Body of pancreas (tissue), 4 donors: ENCODE data around the gene SERPINB8.
"Not testable (repeated sequence)": the region's sequence is repeated elsewhere in the genome, so short reads cannot be mapped to it uniquely, and the experiment has no call there.

Experiments used
- POLR2A ChIP-seq, 3 donors: fragments of 450-650 bp; IDR thresholded peaks; one replicate each; pipeline ENCODE4 v1.6.1; 2016; ENCODE audit warnings: antibody characterized with exemption in 3 of 3, mild to moderate bottlenecking in 2 of 3
- TF ChIP-seq, protein P1 (sequence below), 7 experiments: fragments of 450-650 bp in 4 of 7; fragments of 200-600 bp in 3 of 7; sonication (generic) in 3 of 7; IDR thresholded peaks; one replicate each; pipeline ENCODE4 v1.5.1; 2016 to 2019; ENCODE audit warnings: antibody characterized with exemption in 7 of 7

DNA sequence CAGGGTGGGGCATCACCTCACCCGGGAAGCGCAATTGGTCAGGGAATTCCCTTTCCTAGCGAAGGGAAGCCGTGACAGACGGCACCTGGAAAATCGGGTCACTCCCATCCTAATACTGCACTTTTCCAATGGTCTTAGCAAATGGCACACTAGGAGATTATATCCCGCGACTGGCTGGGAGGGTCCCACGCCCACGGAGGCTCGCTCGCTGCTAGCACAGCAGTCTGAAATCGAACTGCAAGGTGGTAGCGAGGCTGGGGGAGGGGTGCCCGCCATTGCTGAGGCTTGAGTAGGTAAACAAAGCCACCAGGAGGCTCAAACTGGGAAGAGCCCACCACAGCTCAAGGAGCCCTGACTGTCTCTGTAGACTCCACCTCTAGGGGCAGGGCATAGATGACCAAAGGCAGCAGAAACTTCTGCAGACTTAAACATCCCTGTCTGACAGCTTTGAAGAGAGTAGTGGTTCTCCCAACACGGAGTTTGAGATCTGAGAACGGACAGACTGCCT is 29.3 kb upstream of the SERPINB8 start:
- not testable (repeated sequence) for TF ChIP-seq POLR2A (IDR thresholded peaks at IDR 0.05)
- TF ChIP-seq, protein P1, sequence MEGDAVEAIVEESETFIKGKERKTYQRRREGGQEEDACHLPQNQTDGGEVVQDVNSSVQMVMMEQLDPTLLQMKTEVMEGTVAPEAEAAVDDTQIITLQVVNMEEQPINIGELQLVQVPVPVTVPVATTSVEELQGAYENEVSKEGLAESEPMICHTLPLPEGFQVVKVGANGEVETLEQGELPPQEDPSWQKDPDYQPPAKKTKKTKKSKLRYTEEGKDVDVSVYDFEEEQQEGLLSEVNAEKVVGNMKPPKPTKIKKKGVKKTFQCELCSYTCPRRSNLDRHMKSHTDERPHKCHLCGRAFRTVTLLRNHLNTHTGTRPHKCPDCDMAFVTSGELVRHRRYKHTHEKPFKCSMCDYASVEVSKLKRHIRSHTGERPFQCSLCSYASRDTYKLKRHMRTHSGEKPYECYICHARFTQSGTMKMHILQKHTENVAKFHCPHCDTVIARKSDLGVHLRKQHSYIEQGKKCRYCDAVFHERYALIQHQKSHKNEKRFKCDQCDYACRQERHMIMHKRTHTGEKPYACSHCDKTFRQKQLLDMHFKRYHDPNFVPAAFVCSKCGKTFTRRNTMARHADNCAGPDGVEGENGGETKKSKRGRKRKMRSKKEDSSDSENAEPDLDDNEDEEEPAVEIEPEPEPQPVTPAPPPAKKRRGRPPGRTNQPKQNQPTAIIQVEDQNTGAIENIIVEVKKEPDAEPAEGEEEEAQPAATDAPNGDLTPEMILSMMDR (IDR thresholded peaks at IDR 0.05) = not testable (repeated sequence)
